GM19025 (cell line): ENCODE results near the gene ASS1.

Experiments used
- ATAC-seq: cut with Tn5 transposase; IDR thresholded peaks from one replicate; pipeline ENCODE4 v1.9.1; 2021; ENCODE audit warnings: mild to moderate bottlenecking, low read depth, moderate library complexity; ENCODE audit not compliant: unreplicated experiment

The ASS1 gene

GRCh38 chr9:130451509-130452388 is 7.0 kb downstream of the ASS1 start:
- no peak for ATAC-seq

GRCh38 chr9:130452835-130453234 is 8.1 kb downstream of the ASS1 start:
- ATAC-seq: no peak

DNA sequence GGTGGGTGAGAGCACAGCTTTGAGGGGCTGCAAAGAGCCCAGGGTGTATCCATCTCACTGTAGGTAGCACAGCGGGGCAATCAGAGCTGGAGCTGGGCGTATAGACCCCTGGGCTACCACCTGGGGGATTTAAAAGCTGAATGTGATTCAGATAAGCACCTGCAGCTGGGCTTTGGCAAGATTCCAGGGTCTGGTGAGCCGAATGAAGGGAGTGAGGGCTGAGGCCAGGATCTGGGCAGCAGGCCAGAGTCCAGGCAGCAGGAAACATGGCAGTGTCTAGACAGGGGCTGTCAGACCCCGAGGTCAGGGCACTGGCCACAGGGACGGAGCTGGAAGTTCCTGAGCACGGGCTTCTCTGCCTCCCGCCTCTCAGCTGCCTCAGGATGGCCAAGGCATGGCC is 8.7 kb downstream of the ASS1 start:
- no peak for ATAC-seq

DNA sequence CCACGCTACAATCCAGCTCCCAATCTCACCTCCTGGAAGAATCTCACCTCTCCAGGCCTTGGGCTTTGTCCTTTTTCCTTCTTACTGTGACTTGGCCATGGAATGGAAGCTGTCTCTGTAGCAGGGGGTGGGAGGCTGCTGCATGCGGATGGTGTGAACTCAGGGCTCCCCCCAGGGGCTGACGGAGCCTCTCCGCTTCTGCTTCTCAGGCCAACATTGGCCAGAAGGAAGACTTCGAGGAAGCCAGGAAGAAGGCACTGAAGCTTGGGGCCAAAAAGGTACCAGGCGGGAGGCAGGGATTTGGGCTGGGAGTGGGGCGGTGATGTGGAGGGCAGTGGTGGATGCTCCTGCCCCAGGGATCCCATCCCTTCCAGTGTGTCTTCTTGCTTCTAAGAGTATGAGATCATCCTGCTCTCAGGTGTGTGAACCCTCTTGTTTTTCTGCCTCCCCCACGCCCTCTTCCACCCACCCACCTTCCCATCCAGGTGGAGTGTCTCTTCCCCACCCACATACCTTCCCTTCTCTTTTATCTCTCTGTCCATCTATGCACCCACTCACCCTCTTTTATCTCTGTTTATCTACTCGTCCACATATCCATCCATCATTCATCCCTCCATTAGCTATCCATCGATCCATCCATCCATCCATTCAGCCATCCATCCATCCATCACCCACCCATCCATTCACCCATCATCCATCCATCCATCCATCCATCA is 9.5 kb downstream of the ASS1 start:
- ATAC-seq: no peak

DNA sequence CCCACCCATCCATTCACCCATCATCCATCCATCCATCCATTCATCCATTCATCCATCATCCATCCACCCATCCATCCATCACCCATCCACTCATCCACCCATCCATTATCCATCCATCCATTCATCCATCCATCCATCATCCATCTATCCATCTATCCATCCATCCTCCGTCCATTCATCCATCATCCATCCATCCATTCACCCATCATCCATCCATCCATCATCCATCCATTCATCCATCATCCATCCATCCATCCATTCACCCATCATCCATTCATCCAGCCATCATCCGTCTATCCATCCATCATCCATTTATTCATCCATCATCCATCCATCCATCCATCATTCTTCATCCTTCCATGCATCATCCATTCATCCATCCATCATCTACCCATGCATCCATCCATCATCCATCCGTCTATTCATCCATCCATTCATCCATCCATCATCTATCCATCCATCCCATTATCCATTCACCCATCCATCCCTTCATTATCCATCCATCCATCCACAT is 10.1 kb downstream of the ASS1 start:
- ATAC-seq: no peak

GRCh38 chr9:130458027-130458803 is 13.5 kb downstream of the ASS1 start:
- no peak for ATAC-seq

DNA sequence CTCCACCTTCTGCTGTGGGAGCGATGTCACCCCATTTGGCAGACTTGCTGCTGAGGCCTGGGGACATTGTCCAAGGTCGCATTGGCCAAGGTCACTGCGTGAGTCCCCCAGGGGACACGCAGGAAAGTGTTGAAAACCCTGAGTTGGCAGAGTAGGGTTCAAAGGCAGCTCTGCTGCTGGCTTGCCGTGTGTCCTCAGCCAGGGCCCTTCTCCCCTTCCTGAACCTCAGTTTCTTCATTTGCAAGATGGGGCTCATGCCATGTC is 14.0 kb downstream of the ASS1 start:
- ATAC-seq: no peak

GRCh38 chr9:130459151-130459550 is 14.4 kb downstream of the ASS1 start:
- ATAC-seq: no peak

- ATAC-seq: no peak
Observed at GRCh38 chr9:130459941-130460669, 15.3 kb downstream of the ASS1 start.

DNA sequence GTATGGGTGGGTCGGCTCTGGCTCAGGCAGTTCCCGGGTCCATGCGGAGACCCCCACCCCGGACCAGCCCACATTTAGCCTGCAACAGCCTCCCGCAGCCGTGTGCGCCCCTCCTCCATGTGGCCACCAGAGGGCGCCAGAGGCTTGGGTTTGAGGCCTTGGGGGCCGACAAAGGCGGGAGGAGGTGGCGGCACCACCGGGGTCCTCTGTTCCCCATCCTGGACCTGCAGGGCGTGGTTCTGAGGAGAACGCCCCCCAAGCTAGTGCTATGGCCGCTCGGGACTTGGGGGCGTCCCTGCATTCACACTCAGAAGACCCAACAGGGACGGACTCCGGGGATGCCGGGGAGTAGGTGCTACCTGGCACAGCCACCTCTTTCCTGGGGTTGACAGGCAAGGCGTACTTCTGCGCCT is 16.5 kb downstream of the ASS1 start:
- no peak for ATAC-seq

- ATAC-seq: no peak
Observed at GRCh38 chr9:130461731-130462130, 17.0 kb downstream of the ASS1 start.

GRCh38 chr9:130462685-130463540 is 18.2 kb downstream of the ASS1 start:
- ATAC-seq: no peak

GRCh38 chr9:130463763-130464745 is 19.3 kb downstream of the ASS1 start:
- ATAC-seq: no peak

- ATAC-seq: no peak
Observed at GRCh38 chr9:130465383-130466096, 20.8 kb downstream of the ASS1 start.

GRCh38 chr9:130466537-130467217 is 21.9 kb downstream of the ASS1 start:
- no peak for ATAC-seq

DNA sequence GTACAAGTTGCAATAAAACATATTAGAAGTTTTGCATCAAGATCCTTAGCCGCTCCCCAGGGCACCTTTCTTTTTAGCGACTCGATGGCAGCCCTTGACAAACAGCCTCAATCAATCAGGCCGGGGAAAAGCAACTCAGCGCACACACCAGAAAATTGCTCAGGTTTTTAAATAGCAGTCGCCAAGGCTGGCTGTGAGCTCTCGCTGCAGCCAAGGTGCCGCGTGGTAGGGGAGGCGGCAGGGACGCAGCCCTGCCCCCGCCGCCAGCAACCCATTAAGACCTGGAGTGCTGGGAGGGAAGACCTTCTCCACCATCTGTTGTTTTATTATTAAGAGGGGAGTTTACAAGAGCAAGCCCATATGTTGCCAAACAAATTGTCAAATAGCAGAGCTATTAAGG is 22.6 kb downstream of the ASS1 start:
- ATAC-seq: no peak

GRCh38 chr9:130468566-130468965 is 23.8 kb downstream of the ASS1 start:
- ATAC-seq: no peak
